GM19328 (cell line): ENCODE measurements around the gene CA4.
"Not testable (repeated sequence)": the region's sequence is repeated elsewhere in the genome, so short reads cannot be mapped to it uniquely, and the experiment has no call there.

ENCODE experiments used
- ATAC-seq: cut with Tn5 transposase; IDR thresholded peaks from one replicate; pipeline ENCODE4 v1.9.1; 2021; ENCODE audit warnings: mild to moderate bottlenecking, moderate library complexity; ENCODE audit not compliant: unreplicated experiment

The CA4 gene

DNA sequence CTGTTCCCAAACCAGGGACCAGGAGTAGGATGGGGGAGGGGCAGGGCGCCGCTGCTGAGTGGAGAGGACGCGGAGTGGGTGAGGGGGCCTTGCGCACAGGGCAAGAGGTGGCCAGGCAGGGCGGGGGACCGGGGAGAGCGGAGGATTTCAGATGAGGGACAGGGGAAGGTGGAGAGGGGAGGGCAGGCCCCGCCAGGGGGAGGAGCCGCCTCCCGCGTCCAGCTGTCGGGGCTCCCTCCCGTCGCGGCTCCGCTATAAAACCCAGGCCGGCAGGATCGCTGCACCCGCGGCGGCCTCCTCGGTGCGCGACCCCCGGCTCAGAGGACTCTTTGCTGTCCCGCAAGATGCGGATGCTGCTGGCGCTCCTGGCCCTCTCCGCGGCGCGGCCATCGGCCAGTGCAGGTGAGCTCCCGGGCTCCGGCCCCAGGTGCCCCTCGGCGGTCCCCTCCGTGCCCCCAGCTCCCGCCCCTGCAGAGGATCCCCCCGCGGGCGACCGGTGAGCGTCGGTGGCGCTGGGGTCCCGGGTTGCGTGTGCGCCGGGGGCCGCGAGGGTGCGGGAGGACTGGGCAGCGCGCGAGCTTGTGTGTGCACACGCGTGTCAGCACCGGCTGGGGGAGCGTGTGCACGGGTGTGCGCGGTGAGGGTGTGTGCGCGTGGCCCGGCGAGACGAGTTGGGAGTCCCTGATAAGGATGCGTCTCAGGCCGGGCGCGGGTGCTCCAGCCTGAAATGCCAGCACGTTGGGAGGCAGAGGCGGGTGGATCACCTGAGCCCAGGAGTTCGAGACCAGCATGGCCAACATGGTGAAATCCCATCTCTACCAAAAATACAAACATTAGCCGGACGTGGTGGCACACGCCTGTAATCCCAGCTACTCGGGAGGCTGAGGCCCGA is at the start of gene CA4:
TSS of gene CA4 (plus strand) at position 283 of the 892 bp plus-strand sequence. CDS start at position 345, 62 bp downstream.
- no peak for ATAC-seq

DNA sequence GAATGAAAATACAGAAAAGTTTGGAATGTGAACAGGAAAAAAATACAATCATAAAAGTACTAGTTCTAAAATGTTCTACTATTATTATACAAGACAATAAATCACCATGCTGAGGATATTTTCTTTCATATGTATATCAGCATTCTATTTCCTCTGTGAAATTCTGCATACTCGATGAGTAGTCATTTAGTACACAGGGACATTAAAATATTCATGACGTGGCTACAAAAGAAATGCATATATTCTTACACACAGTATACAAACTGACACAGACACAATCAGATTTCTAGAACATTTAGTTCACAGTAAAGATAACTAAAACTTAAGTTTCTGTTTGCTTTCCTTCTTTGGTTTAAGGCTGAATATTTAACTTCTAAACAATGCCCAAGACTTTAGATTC is 49.2 kb upstream of the CA4 start:
- not testable (repeated sequence) for ATAC-seq

DNA sequence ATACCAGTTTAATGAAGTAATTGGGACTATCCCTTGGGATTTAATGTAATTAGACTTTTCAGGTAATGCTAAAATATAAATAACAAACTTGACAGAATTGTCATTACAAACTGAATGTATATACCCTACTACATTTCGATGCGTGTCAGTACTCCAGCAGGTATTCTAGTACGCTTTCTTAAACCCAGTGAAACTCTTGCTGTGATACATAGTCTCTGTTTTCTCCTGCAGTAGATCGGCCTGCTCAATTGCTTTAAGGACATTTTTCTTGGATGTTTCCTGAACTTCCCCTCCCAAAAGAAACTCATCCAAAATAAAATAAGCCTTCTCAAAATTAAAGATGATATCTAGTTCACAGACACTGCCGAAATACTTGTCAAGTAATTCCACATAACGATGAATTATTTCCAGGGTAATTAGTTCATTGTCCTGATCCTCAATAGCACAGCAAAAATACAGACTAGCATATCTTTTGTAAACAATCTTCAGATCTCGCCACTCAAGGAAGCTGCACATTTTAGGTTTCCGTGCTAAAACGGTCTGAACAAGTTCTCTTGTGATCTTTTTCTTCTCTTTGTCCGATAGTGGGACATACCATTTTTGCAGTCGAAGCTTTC is 47.6 kb upstream of the CA4 start:
- not testable (repeated sequence) for ATAC-seq

DNA sequence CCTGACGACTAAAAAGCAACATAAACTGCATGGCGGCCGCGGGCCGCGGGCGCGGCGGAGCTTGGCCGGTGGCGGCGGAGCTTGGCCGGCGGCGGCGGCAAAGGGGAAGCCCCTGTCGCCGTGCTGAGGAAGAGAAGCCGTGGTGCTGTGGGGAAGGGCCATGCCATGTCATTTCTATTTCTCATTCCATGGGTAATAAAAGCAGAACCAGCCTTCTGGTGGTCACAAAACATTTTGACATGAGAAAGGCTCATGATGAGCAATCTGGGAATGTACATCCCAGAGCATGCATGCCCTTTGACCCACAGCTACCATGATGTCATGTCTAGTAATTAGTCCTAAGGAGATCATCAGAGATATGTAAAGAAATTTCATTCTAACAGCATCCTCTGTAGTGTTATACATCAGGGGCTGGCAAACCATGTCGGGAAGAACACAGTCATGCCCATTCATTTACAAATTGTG is 47.1 kb upstream of the CA4 start:
- no peak for ATAC-seq

DNA sequence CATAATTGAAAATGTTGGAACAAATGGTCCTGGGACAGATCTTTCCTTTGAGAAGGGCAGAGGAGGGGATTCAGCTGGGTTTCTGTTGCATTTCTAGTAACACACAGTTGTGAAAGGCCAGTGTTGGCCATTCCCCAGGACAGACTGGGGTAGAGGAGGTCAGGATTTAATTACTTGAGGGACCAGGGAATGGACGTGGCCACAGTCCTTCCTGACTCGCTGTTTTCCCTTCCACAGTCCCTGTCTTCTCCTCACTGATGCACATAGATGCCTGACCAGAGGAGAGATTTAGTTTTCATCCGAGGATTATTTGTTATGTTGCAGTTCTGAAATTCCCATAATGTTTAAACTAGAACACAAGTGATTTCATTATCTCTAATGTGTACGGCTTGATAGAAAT is 45.8 kb upstream of the CA4 start:
- ATAC-seq, result no peak

DNA sequence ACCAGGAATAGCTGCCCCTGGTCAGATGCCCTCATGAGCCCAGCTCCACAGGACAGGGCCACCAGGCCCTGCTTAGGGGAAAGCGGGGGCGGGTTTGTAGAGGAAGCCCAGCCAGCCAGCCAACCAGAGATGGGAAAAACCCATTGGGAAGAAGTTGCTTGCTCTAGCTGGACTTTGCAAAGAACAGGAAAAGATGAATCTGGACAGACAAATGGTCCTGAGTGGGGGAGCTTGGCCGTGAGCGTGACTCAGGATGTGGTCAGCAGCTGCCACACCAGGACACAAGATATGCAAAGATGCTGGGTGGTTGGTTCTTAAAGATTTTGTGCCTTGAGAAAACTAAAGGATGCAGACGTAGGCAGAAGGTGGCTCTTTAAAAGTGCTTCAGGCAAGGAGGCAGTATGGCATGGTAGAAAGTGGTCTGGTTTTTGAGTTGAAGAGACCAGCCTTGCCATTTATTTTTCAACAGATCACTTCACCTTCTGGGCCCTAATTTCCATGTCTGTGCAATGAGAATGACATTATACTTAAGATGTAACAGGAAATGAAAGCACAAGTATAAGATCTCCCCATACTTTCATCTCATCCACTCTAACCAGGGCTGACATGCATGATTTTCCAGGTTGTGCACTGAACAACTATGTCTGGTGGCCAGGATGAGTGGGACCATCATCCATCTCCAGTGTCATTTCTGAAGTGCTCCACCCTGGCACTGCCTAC is 43.3 kb upstream of the CA4 start:
- no peak for ATAC-seq

DNA sequence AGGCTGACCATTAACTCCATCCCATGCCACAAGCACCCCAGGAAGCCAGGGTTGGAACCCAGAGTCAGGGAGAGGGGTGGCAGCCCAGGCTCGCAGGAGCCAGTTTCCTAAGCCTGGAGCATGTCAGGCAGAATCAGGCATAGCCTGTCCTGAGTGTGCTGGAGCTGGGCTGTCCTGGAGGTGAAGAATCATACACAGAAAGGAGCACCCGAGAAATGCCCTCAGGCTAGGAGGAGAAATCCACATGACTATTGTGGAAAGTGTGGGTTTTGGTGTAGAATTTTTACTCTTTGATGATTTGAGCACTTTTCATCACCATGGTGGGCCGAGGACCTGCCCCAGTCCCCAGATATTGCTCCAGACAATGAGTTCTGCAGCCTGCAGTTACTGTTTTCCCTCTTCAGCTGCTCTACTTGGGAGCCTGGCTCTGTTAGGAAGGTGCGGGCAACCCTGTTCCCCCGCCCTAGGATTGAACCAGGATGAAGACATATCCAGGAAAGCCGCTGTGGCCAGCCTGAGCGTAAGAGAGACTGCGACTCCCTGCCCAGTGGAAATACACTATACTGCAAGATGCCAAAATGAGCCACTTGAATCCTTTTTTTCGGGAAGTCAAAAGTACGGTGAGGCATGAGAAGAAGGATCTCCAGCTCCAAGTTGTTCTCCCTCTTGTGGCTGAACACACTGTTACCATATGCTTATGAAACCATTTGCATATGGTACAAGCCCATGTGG is 42.1 kb upstream of the CA4 start:
- ATAC-seq, result no peak

DNA sequence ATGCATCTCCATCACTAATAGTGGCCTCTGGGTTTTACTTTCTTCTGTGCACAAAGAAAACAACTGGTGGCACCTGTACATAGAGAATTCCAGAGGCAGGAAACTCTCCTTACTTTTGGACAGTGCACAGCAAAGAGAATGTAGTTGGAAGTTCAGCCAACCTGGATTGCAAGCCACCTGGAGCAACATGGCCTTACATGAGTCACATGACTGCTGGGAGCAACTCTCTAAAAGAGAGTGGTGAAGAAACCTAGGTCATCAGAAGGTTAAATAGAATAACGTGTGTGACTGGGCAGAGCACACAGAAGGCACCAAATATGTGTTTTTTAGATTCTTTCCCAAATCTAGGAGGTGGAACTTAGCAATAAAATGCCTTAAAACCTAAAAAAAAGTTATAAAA is 41.5 kb upstream of the CA4 start:
- ATAC-seq, result not testable (repeated sequence)

DNA sequence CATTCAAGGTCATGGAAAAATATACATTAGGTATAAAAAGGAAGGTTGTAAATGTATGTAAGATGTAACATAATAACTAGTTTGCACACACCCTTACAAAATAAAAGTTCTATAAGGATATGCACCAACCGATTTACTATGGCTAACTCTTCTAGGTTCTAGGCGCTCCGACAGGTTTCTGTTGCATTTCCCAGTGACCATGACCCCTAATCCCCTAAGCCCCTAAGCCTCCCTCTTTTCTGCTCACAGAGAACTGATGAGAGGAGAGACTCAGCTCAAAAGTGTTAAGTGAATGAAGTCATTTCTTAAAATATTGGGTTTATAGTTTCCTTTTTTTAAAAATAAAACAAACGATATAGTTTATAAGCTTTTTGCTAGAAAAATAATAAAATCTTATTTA is 41.1 kb upstream of the CA4 start:
- ATAC-seq, result no peak

DNA sequence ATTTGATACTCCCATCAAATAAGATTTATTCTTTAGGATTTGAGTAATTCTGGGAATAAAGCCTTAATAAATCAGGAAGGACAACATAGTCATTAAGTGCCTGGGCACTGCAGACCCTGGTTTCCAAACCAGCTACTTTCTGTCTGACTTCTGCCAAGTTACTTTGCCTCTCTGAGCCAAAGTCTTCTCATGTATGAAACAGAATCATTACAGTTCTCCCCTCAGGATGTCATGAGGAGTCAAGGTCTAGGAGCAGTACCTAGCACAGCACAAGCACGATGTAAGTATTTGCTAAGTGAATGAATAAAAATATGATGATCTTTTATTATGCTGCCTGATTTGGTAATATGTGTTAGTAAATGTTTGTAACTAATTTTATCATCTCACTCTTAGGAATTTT is 40.6 kb upstream of the CA4 start:
- ATAC-seq, result no peak

DNA sequence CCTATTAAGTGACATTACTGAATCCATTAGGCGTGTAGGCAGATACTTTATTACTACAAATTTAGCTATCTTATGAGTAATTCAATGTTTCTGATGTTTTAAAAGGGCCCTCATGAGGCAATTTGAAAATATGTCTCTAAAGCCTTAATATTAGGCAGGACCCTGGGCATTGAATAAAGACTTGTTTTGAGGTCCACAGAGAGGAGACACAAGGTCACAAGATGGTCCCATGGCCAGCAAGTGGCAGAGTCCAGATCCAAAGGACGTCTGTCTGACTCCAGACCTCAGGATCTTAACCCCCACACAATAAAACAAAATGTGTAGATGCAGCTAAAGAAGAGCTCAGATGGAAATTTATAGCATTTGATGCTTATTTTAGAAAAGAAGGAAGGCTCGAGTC is 39.2 kb upstream of the CA4 start:
- ATAC-seq, result no peak

DNA sequence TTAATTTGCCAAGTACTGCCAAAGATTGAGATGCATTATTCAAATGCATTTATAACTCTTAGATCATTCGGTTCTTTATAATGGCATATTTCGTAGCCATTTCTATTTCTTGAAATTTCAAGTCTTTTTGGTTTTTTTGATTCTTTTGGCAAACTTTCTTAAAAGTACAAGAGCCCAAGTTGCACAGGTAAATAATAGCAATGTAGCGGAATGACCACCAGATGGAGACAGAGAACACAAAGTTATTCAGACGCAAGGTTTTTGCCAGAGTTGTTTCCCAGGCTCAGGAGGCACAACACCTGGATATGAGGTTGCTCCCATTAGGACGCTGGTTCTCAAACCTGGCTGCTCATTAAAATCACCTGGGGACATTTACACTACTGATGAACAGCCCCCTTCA is 38.1 kb upstream of the CA4 start:
- ATAC-seq, result not testable (repeated sequence)

DNA sequence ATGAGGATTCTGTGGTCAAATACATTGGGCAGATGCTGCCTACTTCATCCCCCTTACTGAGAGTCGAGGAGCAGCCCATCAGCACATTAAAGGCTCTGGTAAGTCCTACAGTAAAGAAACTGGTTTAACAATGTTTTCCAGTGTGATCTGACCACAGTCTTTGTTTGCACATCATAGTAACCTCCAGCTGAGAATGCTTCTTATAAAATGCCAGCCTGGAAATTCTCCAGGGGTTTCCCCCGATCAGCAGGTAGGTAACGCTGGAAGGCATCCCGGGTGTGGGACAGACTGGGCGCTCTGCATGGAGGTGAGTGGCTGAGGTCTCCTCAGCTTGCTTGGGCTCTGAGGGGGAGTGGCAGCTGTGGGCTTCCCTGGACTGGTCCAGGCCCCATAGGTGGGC is 34.4 kb upstream of the CA4 start:
- not testable (repeated sequence) for ATAC-seq

DNA sequence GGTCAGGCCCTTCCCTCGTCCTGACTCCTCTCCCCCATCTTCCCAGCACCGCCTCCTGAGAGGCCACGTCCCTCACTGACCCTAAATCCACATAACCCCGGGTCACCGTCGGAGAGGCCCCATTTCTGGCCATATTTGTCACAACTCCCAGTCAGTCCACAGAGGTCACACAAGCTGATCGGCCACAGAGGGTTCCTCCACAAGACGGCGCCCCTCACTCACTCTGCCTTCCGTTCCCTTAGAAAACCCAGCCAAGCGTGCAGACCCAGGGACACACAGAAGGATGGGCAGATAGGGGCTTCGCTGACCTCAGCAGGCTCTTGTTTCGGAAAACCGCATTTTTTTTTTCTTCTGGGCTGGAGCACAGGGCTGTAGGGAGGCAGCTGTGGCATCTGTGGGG is 33.6 kb upstream of the CA4 start:
- not testable (repeated sequence) for ATAC-seq

DNA sequence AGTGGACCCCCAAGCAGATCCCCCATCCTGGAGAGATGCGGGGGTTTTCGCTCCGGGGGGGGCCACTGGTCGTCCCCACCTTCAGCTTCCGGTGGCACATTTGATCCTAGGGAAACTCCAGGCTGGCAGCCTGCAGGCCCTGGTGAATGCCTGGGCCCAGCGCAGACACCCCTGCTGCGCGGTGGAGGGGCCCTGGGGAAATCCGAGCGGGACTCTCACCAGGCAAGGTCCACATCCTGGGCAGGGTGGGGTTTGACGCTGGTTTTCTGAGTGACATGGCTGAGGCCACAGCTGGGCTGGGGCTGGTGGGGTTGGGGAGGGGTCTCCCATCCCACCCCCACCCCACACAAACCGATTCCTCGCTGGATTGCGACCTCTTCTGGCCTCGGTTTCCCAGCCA is 30.6 kb upstream of the CA4 start:
- not testable (repeated sequence) for ATAC-seq

DNA sequence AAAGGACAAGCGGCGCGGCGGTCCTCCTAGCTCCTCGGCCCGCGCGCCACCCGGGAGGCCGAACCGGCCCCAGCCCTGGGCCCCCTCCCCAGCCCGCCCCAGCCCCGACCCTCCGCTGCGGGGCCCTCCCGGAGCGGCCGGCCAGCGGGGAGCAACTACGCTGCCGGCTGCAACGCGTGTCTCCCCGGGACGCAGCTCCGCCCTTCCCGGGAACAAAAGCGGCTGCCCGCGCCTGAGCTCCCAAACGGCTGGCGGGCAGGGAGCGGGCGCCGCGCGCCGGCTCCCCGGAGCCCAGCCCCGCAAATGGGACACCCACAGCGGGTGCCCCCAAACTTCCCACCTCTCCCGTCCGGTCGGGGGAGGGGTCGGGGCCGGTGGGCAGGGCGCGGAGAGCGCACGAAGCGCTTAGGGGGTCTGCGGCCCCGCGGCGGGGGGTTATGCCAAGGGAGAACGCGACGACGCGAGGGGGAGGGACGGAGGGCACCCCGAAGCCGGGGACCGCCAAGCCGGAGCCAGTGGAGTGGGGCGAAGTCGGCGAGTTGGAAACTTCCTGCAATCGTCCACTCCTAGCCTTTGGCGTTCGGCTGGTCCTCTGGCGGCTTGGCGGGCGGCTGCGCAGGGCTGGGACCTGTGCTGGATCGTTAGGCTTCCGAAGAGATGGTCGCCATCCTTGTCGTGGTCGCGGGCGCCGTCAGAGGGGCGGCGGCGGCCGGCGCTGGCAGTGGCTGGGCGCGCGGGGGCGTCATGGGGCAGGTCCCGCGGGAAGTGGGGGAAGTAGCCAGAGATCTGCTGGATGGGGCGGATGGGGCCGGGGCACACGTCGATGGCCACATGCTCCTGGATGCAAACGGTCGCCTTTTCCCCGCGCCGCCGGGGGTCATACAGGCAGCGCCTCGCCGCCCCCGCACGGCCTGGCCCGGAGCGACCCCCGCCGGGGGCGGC is 29.7 kb upstream of the CA4 start:
- not testable (repeated sequence) for ATAC-seq

DNA sequence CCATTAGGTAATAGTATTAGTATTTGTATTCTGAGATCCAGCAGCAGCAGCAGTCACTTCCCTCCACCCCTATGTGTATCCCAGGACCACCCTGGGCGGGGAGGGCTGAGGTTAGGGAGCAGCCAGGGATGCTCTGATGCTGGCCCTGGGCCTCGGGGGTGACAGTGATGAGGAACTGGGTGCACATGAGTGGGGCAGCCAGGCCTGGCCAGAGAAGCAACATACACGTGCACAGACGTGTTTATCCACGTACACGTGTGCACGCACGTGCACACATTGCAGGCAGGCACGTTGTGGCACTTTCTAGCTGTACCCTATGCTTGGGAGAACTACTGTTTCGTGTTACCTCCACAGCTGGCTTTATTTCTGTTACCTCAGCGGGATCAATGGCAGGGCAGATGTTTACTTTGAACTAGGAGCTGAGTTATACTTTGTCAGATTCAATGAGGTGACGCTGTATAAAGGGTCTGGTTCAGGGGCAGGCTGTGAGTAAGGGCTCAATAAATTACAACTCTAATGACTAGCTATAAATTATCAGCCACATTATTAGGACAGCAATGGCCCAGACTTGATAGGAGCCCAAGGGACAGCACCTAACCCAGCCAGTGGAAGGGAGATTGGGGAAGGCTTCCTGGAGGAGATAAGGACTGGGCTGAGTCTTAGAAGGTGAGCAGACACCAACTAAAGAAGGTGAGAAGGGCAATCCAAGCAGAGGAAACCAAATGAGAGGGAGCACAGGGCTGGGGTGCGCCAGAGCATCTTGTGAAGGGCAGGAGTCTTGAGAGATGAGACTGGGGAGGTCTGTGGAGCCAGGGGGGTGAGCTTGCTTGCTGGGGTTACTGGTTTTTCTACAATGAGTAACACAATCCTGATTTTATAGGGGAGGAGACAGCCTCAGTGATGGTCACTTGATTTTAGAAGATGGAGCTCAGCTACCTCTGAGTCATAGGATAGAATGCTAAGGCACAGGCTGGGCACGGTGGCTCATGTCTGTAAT is 22.4 kb upstream of the CA4 start:
- ATAC-seq, result no peak

DNA sequence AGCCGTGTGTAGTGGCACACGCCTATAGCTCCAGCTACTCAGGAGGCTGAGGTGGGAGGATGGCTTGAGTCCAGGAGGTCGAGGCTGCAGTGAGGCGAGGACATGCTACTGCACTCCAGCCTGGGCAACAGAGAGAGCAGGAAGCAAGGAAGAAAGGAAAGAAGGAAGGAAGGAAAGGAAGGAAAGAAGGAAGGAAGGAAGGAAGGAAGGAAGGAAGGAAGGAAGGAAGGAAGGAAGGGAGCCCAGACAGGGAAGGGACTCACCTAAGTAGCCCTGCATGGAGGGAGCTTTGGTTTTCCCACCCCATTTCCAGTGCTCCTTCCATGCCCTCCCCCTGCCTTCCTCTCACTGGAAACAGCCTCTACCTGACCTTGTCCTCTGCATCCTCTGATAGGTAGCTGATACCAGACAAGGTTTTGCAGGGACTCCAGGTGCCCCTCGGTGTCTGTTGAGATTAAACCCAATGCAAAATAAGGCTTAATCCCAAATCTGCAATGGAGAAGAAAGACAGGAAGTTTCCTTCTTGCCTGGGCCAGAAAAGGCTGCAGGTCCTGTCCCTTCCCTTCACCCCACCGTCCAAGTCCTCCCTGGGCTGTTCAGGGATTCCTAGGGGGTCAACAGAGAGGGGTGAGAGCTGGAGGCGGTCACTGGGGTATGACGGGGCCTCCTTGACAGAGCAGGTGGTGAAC is 21.5 kb upstream of the CA4 start:
- no peak for ATAC-seq
